D721Med (cell line): ENCODE measurements around the gene SMIM15.

Experiments
- DNase-seq: peaks from one replicate; pipeline ENCODE4 v3.0.0; 2011; ENCODE audit warnings: low spot score; ENCODE audit not compliant: insufficient read length
- FAIRE-seq: peaks from 2 replicates; lab custom pipeline; 2011; peaks lifted over from hg19 to GRCh38; lab: Jason Lieb, UNC
- CTCF ChIP-seq: IDR thresholded peaks from 2 replicates; pipeline ENCODE4 v1.5.1; 2012; ENCODE audit warnings: mild to moderate bottlenecking, control low read depth; ENCODE audit not compliant: insufficient read depth; ENCODE audit errors: missing control alignments

SMIM15 gene

DNA sequence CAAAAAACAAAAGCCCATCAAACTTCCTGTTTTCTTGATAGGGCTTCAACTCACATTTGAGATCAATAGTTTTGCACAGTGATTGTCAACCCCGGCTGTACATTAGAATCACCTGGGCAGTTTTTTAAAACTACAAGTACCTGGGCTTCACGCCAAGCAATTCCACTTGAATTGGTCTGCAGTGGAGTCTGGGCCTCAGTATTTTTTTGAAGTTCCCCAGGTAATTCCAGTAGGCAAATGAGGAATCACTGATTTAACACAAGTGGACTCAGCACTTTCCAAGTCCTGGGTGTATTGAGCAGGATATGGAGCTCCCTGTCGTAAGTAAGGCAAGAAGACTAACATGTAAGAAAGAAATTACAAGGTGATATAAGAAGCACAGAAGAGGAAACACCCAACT lies 14.8 kb upstream of the SMIM15 start:
- FAIRE-seq (no peak), DNase-seq (no peak)
- no peak for TF ChIP-seq CTCF

DNA sequence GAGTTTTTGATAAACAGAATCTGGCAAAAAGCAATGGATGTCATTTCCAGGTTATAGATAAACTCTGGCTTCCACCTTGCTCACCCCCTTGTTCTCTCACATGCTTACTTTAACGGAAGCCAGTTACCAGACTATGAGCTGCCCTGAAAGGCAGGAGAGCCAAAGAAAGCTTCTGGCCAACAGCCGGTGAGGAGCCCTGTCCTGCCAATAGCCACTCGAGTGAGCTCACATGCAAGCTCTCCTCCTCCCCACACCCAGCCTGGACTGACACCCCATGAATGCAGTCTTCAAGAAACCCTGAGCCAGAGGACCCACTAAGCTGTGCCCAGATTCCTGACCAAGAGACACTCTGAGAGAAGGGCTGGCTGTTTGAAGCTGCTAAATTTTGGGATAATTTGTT lies 14.4 kb upstream of the SMIM15 start:
- no peak for TF ChIP-seq CTCF

DNA sequence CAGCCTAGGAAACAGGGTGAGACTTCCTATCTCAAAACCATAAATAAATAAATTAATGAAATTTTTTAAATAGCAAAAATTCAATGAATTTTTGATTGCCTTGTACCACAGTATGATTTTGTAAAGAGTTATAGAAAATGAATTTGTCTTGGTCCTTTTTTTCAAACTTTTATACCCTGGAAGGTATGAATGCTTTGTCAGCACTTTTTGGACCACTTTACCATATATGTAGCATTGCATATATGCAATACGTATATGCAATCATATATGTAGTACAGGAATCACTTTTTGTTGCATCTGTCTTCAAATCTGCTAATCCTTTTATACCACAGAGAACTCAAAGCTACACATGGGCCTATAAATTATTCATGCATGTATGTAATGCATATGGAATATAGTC lies 9.2 kb upstream of the SMIM15 start:
- no peak for FAIRE-seq
- no peak for TF ChIP-seq CTCF

More for the DNA sequence above, 14.4 kb upstream of the SMIM15 start:
- no peak for DNase-seq
- no peak for FAIRE-seq

GRCh38 chr5:61168951-61169350 lies 6.7 kb upstream of the SMIM15 start:
- FAIRE-seq = no peak
- TF ChIP-seq CTCF = no peak

More for the DNA sequence above, 9.2 kb upstream of the SMIM15 start:
- DNase-seq = no peak

DNA sequence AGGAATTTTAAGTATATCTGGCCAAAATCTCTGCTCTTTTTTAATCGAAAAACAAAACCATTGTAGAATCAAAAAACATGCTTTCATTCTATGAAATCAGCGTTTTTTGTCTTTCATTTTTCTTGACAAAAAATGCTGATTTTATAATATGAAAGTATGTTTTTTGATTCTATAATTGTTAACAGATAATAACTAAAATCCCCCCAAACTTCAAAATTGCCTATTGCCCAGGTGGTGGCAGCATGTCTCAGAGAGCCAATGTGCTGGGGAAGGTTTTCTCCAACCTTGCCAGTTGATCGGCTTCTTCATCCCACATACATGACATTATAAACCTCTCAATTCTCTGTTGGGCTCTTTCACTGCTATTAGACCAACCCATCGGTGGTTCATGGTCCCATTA lies 5.1 kb upstream of the SMIM15 start:
- DNase-seq = no peak
- peak; percentile 44 for TF ChIP-seq CTCF
- FAIRE-seq = no peak

More at GRCh38 chr5:61168951-61169350, 6.7 kb upstream of the SMIM15 start:
- no peak for DNase-seq

GRCh38 chr5:61163905-61164304 lies 1.6 kb upstream of the SMIM15 start:
- FAIRE-seq (no peak), DNase-seq (no peak)
- TF ChIP-seq CTCF = no peak

DNA sequence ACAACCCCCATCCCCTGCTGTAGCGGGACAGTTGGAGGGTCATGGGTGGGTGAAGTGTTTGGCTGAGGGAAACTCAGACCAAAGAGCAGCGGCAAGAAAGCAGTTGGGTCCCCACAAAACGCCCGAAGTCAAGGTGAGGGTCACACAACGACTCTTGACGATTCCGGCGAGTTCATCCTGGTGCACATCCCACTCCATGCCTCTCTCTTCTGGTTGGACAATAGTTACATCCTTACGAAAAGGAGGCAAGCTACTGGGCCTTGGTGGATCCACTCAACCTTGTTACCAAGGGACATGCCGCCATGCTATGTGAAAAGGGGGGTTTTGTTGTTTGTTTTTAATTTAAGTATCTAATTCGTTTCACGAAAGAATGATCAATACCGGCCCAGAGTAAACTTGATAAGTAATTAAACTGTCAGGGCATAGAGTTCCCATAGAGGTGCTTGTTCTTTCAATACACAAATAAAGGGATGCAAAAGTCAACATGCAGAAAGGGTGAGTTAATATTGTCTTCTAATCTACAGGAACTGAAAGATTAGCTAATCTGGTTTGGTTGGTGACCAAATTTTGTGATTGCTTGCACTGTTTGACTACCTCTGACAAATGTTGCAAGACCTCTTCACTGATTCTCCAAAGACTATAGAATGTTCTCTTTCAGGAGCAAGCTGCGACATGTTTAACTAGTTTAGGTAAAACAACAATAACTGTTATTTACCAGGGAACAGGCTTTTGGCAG lies 732 bp upstream of the SMIM15 start:
- TF ChIP-seq CTCF = no peak
- DNase-seq (peak; percentile 23), FAIRE-seq (no peak)
